ENCODE results near the gene RAB40B. TPM values are rescaled to one million over a fixed set of nuclear protein-coding genes. Genes with fewer than 3 reads are reported as not detected.

RAB40B gene
- total RNA-seq, 1 experiment from 2014 or later, result 22.1 TPM

DNA sequence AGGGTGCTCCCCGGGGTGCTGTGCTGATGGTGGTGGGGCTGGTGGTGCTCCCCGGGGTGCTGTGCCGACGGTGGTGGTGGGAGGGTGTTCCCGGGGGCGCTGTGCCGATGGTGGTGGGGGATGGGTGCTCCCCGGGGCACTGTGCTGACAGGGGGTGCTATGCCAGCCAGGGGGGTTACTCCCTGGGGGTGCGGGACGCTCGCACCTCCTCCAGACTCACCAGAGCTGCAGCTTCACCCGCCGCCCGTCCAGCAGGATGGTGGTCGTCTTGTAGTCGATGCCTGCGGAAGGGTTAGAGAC, 34.3 kb downstream of the RAB40B start:
- no TSS peak for BruUV-seq (replicated peaks)
- H3K79me2 ChIP-seq (ENCODE audit: insufficient read depth, low read length), result no peaks in the 10 kb centered on the region
- H3K4me2 ChIP-seq (ENCODE audit: low read length), result no peak overlapping the region
- intact Hi-C loops (cut with micrococcal nuclease), result no loop called here
- ChIA-PET CTCF (no interaction called here), RAD21 (ENCODE audit: low non-redundant PET in 1 of 2, low total read pairs in 2 of 2, uncharacterized antibody in 2 of 2, unreplicated experiment in 2 of 2) (no interaction called here), POLR2A (no interaction called here)
- no peaks in the 10 kb centered on the region for H3K9me2 ChIP-seq (ENCODE audit: insufficient read depth)
- no peaks in the 10 kb centered on the region for H4K20me1 ChIP-seq (ENCODE audit: insufficient read depth)
- no peak overlapping the region for H3K27ac ChIP-seq (ENCODE audit: low read depth, low read length)
- no peaks in the 10 kb centered on the region for H3K27me3 ChIP-seq (ENCODE audit: insufficient read depth, low read length)
- peaks cover 0 to 5% of the 10 kb centered on the region in 2 experiments; a peak in 1 of 4 replicates for H3K9me3 ChIP-seq (ENCODE audit: control insufficient read depth in 1 of 2, insufficient read depth in 1 of 2, low read depth in 1 of 2, low read length in 2 of 2)
- DNase-seq (ENCODE audit: low read depth, low spot score) (no peak), ATAC-seq (no peak)
- no peak overlapping the region for H3K4me3 ChIP-seq (replicated peaks in 1 of 2; ENCODE audit: low read depth in 1 of 2, low read length in 2 of 2)
- TF ChIP-seq SP1 (IDR thresholded peaks at IDR 0.05; ENCODE audit: low read depth) (no peak), RAD21 (IDR thresholded peaks at IDR 0.05; ENCODE audit: low read depth) (no peak), EZH2 (IDR thresholded peaks at IDR 0.05) (no peak), CBX3 (IDR thresholded peaks at IDR 0.05; ENCODE audit: low read depth) (no peak), POLR2A (IDR thresholded peaks at IDR 0.05; ENCODE audit: borderline replicate concordance, extremely low read depth, insufficient read depth, insufficient read length) (no peak), CEBPB (IDR thresholded peaks at IDR 0.05; ENCODE audit: low read depth) (no peak), EZH2phosphoT487 (IDR thresholded peaks at IDR 0.05; ENCODE audit: borderline replicate concordance) (no peak), TCF7L2 (IDR thresholded peaks at IDR 0.05; ENCODE audit: borderline replicate concordance, extremely low read depth, insufficient read depth, insufficient read length) (no peak), SRF (IDR thresholded peaks at IDR 0.05; ENCODE audit: low read depth) (no peak), ELF1 (IDR thresholded peaks at IDR 0.05; ENCODE audit: borderline replicate concordance, low read depth) (no peak), ZNF274 (IDR thresholded peaks at IDR 0.05; ENCODE audit: low read depth, low read length) (no peak), JUND (IDR thresholded peaks at IDR 0.05) (no peak), SIN3A (IDR thresholded peaks at IDR 0.05; ENCODE audit: low read depth) (no peak)
- TF ChIP-seq, protein P1, sequence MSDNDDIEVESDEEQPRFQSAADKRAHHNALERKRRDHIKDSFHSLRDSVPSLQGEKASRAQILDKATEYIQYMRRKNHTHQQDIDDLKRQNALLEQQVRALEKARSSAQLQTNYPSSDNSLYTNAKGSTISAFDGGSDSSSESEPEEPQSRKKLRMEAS (IDR thresholded peaks at IDR 0.05), result no peak
- TF ChIP-seq, protein P2, sequence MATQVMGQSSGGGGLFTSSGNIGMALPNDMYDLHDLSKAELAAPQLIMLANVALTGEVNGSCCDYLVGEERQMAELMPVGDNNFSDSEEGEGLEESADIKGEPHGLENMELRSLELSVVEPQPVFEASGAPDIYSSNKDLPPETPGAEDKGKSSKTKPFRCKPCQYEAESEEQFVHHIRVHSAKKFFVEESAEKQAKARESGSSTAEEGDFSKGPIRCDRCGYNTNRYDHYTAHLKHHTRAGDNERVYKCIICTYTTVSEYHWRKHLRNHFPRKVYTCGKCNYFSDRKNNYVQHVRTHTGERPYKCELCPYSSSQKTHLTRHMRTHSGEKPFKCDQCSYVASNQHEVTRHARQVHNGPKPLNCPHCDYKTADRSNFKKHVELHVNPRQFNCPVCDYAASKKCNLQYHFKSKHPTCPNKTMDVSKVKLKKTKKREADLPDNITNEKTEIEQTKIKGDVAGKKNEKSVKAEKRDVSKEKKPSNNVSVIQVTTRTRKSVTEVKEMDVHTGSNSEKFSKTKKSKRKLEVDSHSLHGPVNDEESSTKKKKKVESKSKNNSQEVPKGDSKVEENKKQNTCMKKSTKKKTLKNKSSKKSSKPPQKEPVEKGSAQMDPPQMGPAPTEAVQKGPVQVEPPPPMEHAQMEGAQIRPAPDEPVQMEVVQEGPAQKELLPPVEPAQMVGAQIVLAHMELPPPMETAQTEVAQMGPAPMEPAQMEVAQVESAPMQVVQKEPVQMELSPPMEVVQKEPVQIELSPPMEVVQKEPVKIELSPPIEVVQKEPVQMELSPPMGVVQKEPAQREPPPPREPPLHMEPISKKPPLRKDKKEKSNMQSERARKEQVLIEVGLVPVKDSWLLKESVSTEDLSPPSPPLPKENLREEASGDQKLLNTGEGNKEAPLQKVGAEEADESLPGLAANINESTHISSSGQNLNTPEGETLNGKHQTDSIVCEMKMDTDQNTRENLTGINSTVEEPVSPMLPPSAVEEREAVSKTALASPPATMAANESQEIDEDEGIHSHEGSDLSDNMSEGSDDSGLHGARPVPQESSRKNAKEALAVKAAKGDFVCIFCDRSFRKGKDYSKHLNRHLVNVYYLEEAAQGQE (IDR thresholded peaks at IDR 0.05; ENCODE audit: low read depth), result no peak
- TF ChIP-seq, protein P3, sequence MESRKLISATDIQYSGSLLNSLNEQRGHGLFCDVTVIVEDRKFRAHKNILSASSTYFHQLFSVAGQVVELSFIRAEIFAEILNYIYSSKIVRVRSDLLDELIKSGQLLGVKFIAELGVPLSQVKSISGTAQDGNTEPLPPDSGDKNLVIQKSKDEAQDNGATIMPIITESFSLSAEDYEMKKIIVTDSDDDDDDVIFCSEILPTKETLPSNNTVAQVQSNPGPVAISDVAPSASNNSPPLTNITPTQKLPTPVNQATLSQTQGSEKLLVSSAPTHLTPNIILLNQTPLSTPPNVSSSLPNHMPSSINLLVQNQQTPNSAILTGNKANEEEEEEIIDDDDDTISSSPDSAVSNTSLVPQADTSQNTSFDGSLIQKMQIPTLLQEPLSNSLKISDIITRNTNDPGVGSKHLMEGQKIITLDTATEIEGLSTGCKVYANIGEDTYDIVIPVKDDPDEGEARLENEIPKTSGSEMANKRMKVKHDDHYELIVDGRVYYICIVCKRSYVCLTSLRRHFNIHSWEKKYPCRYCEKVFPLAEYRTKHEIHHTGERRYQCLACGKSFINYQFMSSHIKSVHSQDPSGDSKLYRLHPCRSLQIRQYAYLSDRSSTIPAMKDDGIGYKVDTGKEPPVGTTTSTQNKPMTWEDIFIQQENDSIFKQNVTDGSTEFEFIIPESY (IDR thresholded peaks at IDR 0.05; ENCODE audit: extremely low read depth, insufficient replicate concordance, low read length), result no peak
- TF ChIP-seq, protein P4, sequence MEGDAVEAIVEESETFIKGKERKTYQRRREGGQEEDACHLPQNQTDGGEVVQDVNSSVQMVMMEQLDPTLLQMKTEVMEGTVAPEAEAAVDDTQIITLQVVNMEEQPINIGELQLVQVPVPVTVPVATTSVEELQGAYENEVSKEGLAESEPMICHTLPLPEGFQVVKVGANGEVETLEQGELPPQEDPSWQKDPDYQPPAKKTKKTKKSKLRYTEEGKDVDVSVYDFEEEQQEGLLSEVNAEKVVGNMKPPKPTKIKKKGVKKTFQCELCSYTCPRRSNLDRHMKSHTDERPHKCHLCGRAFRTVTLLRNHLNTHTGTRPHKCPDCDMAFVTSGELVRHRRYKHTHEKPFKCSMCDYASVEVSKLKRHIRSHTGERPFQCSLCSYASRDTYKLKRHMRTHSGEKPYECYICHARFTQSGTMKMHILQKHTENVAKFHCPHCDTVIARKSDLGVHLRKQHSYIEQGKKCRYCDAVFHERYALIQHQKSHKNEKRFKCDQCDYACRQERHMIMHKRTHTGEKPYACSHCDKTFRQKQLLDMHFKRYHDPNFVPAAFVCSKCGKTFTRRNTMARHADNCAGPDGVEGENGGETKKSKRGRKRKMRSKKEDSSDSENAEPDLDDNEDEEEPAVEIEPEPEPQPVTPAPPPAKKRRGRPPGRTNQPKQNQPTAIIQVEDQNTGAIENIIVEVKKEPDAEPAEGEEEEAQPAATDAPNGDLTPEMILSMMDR (IDR thresholded peaks at IDR 0.05 in 2 of 3, conservative IDR thresholded peaks at IDR 0.05 in 1 of 3; ENCODE audit: borderline replicate concordance in 1 of 3, insufficient read depth in 1 of 3, low read depth in 2 of 3, low read length in 2 of 3), result no peak
- TF ChIP-seq, protein P5, sequence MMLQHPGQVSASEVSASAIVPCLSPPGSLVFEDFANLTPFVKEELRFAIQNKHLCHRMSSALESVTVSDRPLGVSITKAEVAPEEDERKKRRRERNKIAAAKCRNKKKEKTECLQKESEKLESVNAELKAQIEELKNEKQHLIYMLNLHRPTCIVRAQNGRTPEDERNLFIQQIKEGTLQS (IDR thresholded peaks at IDR 0.05), result no peak
- peaks cover 0 to 8% of the 10 kb centered on the region in 2 experiments; a peak in 1 of 4 replicates for H3K4me1 ChIP-seq (ENCODE audit: control insufficient read depth in 1 of 2, insufficient read depth in 2 of 2, low read length in 2 of 2)
- H3K36me3 ChIP-seq (ENCODE audit: control insufficient read depth in 1 of 2, insufficient read depth in 2 of 2, low read length in 2 of 2), result no peaks in the 10 kb centered on the region
- H3K9ac ChIP-seq (ENCODE audit: low read length), result no peak overlapping the region
- H2AFZ ChIP-seq (ENCODE audit: low read depth, low read length, poor library complexity, severe bottlenecking), result no peak overlapping the region
